BLaER1 (cell line): ENCODE results near the gene IRF6.
A peak's percentile ranks its signal among the peaks of the same experiment; 100 is the strongest.

Experiments used
- H3K27ac ChIP-seq: shearing (Covaris generic); formaldehyde crosslinking; 2 replicates; pipeline ENCODE4 v1.8.1; 2022
- H3K27me3 ChIP-seq: shearing (Covaris generic); formaldehyde crosslinking; 2 replicates; pipeline ENCODE4 v1.8.1; 2022
- H3K36me3 ChIP-seq: shearing (Covaris generic); formaldehyde crosslinking; 2 replicates; pipeline ENCODE4 v1.8.1; 2022
- H3K4me1 ChIP-seq: shearing (Covaris generic); formaldehyde crosslinking; 2 replicates; pipeline ENCODE4 v1.8.1; 2022
- H3K4me2 ChIP-seq: shearing (Covaris generic); formaldehyde crosslinking; 2 replicates; pipeline ENCODE4 v1.8.1; 2022
- H3K4me3 ChIP-seq: shearing (Covaris generic); formaldehyde crosslinking; 2 replicates; pipeline ENCODE4 v1.8.1; 2022
- H3K9ac ChIP-seq: shearing (Covaris generic); formaldehyde crosslinking; 2 replicates; pipeline ENCODE4 v1.8.1; 2022
- H3K9me3 ChIP-seq: shearing (Covaris generic); formaldehyde crosslinking; 2 replicates; pipeline ENCODE4 v1.8.1; 2022
- H4K20me1 ChIP-seq: shearing (Covaris generic); formaldehyde crosslinking; 2 replicates; pipeline ENCODE4 v1.8.1; 2022
- Cebpa-rat ChIP-seq: shearing (Covaris generic); IDR thresholded peaks from 2 replicates; pipeline ENCODE4 v1.8.1; 2022

IRF6 gene

GRCh38 chr1:209791920-209792319, 14.0 kb downstream of the IRF6 start:
- Histone ChIP-seq H3K9me3 (no peaks in the 10 kb centered on the region), H3K4me2 (no peak overlapping the region), H3K4me3 (no peak overlapping the region), H3K36me3 (no peaks in the 10 kb centered on the region), H3K27me3 (no peaks in the 10 kb centered on the region), H4K20me1 (no peaks in the 10 kb centered on the region), H3K4me1 (no peaks in the 10 kb centered on the region), H3K9ac (no peak overlapping the region), H3K27ac (no peak overlapping the region)
- no peak for TF ChIP-seq Cebpa-rat

GRCh38 chr1:209790286-209791193, 15.4 kb downstream of the IRF6 start:
- Histone ChIP-seq H3K36me3 (no peaks in the 10 kb centered on the region), H3K4me3 (no peak overlapping the region), H3K4me2 (no peak overlapping the region), H3K9ac (no peak overlapping the region), H4K20me1 (no peaks in the 10 kb centered on the region), H3K27me3 (no peaks in the 10 kb centered on the region), H3K27ac (no peak overlapping the region), H3K9me3 (no peaks in the 10 kb centered on the region), H3K4me1 (no peaks in the 10 kb centered on the region)
- TF ChIP-seq Cebpa-rat, result no peak

GRCh38 chr1:209789245-209789644, 16.7 kb downstream of the IRF6 start:
- no peaks in the 10 kb centered on the region for H3K36me3 ChIP-seq
- H3K27ac ChIP-seq, result no peak overlapping the region
- H3K27me3 ChIP-seq, result no peaks in the 10 kb centered on the region
- peaks cover 5% of the 10 kb centered on the region for H3K4me1 ChIP-seq
- TF ChIP-seq Cebpa-rat, result no peak
- H3K4me3 ChIP-seq, result no peak overlapping the region
- no peaks in the 10 kb centered on the region for H3K9me3 ChIP-seq
- H3K4me2 ChIP-seq, result no peak overlapping the region
- no peak overlapping the region for H3K9ac ChIP-seq
- no peaks in the 10 kb centered on the region for H4K20me1 ChIP-seq

GRCh38 chr1:209787551-209787950, 18.4 kb downstream of the IRF6 start:
- Histone ChIP-seq H3K36me3 (peaks cover 9% of the 10 kb centered on the region), H3K27me3 (no peaks in the 10 kb centered on the region), H4K20me1 (no peaks in the 10 kb centered on the region), H3K9me3 (no peaks in the 10 kb centered on the region), H3K4me1 (peaks cover 15% of the 10 kb centered on the region), H3K4me3 (no peak overlapping the region), H3K9ac (no peak overlapping the region), H3K4me2 (no peak overlapping the region), H3K27ac (no peak overlapping the region)
- no peak for TF ChIP-seq Cebpa-rat

GRCh38 chr1:209786146-209786545, 19.8 kb downstream of the IRF6 start:
- Histone ChIP-seq H3K9ac (no peak overlapping the region), H3K36me3 (peaks cover 21% of the 10 kb centered on the region), H3K4me1 (peaks cover 15% of the 10 kb centered on the region), H3K4me3 (no peak overlapping the region), H3K27ac (no peak overlapping the region), H3K4me2 (no peak overlapping the region), H4K20me1 (no peaks in the 10 kb centered on the region), H3K27me3 (no peaks in the 10 kb centered on the region), H3K9me3 (no peaks in the 10 kb centered on the region)
- TF ChIP-seq Cebpa-rat, result no peak

GRCh38 chr1:209785592-209785991, 20.4 kb downstream of the IRF6 start:
- no peaks in the 10 kb centered on the region for H3K27me3 ChIP-seq
- no peak overlapping the region for H3K4me3 ChIP-seq
- H3K9me3 ChIP-seq, result no peaks in the 10 kb centered on the region
- H3K4me1 ChIP-seq, result peaks cover 15% of the 10 kb centered on the region
- no peak overlapping the region for H3K4me2 ChIP-seq
- no peak overlapping the region for H3K9ac ChIP-seq
- no peak overlapping the region for H3K27ac ChIP-seq
- no peak for TF ChIP-seq Cebpa-rat
- peaks cover 24% of the 10 kb centered on the region for H3K36me3 ChIP-seq
- no peaks in the 10 kb centered on the region for H4K20me1 ChIP-seq

GRCh38 chr1:209784265-209785169, 21.4 kb downstream of the IRF6 start, which contains the start of gene C1orf74:
TSS of gene C1orf74 (minus strand) at chr1:209784559. CDS start at chr1:209783634, 925 bp downstream.
- peak within 1 kb of the TSS; percentile 84 for H3K4me2 ChIP-seq
- H3K9ac ChIP-seq, result peak within 1 kb of the TSS; percentile 86

GRCh38 chr1:209783386-209783785, 22.6 kb downstream of the IRF6 start:
- TF ChIP-seq Cebpa-rat, result no peak
- Histone ChIP-seq H3K36me3 (peaks cover 38% of the 10 kb centered on the region), H3K4me3 (peak overlapping the region; percentile 70), H3K9ac (peak overlapping the region; percentile 86), H3K4me1 (peaks cover 15% of the 10 kb centered on the region), H3K27ac (peak overlapping the region; percentile 81; the same call in 1 of the 2 replicates), H3K27me3 (no peaks in the 10 kb centered on the region), H3K4me2 (peak overlapping the region; percentile 84), H3K9me3 (no peaks in the 10 kb centered on the region), H4K20me1 (no peaks in the 10 kb centered on the region)

More at GRCh38 chr1:209784265-209785169, 21.4 kb downstream of the IRF6 start, which contains the start of gene C1orf74:
- no peak for TF ChIP-seq Cebpa-rat
- Histone ChIP-seq H3K36me3 (peaks cover 27% of the 10 kb centered on the region), H3K27me3 (no peaks in the 10 kb centered on the region), H3K4me3 (peak within 1 kb of the TSS; percentile 70), H3K27ac (peak within 1 kb of the TSS; percentile 81), H3K9me3 (no peaks in the 10 kb centered on the region), H3K4me1 (peaks cover 15% of the 10 kb centered on the region), H4K20me1 (no peaks in the 10 kb centered on the region)

GRCh38 chr1:209780268-209780667, 25.7 kb downstream of the IRF6 start:
- Histone ChIP-seq H3K9me3 (no peaks in the 10 kb centered on the region), H3K4me3 (no peak overlapping the region), H3K9ac (no peak overlapping the region)

More at GRCh38 chr1:209780268-209780667, 25.7 kb downstream of the IRF6 start:
- Histone ChIP-seq H3K27me3 (no peaks in the 10 kb centered on the region), H3K36me3 (peaks cover 53% of the 10 kb centered on the region), H3K4me1 (peaks cover 23% of the 10 kb centered on the region), H3K4me2 (no peak overlapping the region), H3K27ac (no peak overlapping the region), H4K20me1 (no peaks in the 10 kb centered on the region)
- no peak for TF ChIP-seq Cebpa-rat
